Vagina (tissue), 2 donors: ENCODE measurements around the gene TMEM14B.

Experiments used
- POLR2A ChIP-seq, 2 donors: fragments of 450-650 bp; IDR thresholded peaks; one replicate each; pipeline ENCODE4 v1.6.1; 2017; ENCODE audit warnings: antibody characterized with exemption in 2 of 2, mild to moderate bottlenecking in 2 of 2, moderate library complexity in 2 of 2
- TF ChIP-seq, protein P1 (sequence below), 3 experiments: fragments of 450-650 bp in 2 of 3; fragments of 200-600 bp in 1 of 3; sonication (generic) in 1 of 3; IDR thresholded peaks; one replicate each; pipeline ENCODE4 v1.5.1; 2017 to 2019; ENCODE audit warnings: antibody characterized with exemption in 3 of 3, mild to moderate bottlenecking in 2 of 3, moderate library complexity in 2 of 3

DNA sequence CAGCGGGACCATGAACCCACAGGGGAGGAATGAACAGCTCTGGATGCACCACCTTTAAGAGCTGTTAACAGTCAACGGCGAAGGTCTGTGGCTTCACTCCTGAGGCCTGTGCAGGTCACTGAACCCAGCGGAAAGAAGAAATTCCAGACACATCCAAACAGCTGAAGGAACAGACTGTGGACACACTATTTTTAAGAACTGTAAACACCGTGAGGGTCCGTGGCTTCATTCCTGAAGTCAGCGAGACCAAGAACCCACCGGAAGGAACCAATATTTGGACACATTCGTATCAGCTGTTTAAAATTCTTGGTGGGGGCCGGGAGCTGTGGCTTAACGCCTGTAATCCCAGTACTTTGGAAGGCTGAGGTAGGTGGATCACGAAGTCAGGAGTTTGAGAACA is 5.4 kb upstream of the TMEM14B start:
- TF ChIP-seq, protein P1, sequence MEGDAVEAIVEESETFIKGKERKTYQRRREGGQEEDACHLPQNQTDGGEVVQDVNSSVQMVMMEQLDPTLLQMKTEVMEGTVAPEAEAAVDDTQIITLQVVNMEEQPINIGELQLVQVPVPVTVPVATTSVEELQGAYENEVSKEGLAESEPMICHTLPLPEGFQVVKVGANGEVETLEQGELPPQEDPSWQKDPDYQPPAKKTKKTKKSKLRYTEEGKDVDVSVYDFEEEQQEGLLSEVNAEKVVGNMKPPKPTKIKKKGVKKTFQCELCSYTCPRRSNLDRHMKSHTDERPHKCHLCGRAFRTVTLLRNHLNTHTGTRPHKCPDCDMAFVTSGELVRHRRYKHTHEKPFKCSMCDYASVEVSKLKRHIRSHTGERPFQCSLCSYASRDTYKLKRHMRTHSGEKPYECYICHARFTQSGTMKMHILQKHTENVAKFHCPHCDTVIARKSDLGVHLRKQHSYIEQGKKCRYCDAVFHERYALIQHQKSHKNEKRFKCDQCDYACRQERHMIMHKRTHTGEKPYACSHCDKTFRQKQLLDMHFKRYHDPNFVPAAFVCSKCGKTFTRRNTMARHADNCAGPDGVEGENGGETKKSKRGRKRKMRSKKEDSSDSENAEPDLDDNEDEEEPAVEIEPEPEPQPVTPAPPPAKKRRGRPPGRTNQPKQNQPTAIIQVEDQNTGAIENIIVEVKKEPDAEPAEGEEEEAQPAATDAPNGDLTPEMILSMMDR (IDR thresholded peaks at IDR 0.05) = no peak
- TF ChIP-seq POLR2A (IDR thresholded peaks at IDR 0.05) = no peak
